Measurements from ENCODE around the gene NNT.
"Not testable (repeated sequence)": the region's sequence is repeated elsewhere in the genome, so short reads cannot be mapped to it uniquely, and the experiment has no call there.

The NNT gene

DNA sequence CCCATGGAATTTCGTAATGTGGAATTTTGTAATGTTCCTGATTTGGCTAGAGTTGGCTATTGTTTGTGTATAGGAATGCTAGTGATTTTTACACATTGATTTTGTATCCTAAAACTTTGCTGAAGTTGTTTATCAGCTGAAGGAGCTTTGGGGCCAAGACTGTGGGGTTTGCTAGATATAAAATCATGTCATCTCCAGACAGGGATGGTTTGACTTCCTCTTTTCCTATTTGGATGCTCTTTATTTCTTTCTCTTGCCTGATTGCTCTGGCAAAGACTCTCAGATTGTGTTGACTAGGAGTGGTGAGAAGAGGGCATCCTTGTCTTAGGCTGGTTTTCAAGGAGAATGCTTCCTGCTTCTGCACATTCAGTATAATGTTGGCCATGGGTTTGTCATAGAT is 91.0 kb downstream of the NNT start:
- Histone ChIP-seq H3K36me3 (ENCODE audit: insufficient read depth) (no peaks in the 10 kb centered on the region), H3K9ac (no peak overlapping the region), H3K4me3 (IDR thresholded peaks at IDR 0.05; ENCODE audit: insufficient read depth, low read depth, low read length) (no peak overlapping the region), H3K4me1 (ENCODE audit: low read depth, poor library complexity, severe bottlenecking) (no peaks in the 10 kb centered on the region), H3K4me2 (no peak overlapping the region), H3K27ac (no peak overlapping the region), H3K79me2 (ENCODE audit: insufficient read depth, low read depth) (no peaks in the 10 kb centered on the region), H3K27me3 (ENCODE audit: insufficient read depth, low read depth) (no peaks in the 10 kb centered on the region), H2AFZ (ENCODE audit: low read depth) (no peak overlapping the region), H4K20me1 (ENCODE audit: insufficient read depth) (no peaks in the 10 kb centered on the region)
- TF ChIP-seq, protein P1, sequence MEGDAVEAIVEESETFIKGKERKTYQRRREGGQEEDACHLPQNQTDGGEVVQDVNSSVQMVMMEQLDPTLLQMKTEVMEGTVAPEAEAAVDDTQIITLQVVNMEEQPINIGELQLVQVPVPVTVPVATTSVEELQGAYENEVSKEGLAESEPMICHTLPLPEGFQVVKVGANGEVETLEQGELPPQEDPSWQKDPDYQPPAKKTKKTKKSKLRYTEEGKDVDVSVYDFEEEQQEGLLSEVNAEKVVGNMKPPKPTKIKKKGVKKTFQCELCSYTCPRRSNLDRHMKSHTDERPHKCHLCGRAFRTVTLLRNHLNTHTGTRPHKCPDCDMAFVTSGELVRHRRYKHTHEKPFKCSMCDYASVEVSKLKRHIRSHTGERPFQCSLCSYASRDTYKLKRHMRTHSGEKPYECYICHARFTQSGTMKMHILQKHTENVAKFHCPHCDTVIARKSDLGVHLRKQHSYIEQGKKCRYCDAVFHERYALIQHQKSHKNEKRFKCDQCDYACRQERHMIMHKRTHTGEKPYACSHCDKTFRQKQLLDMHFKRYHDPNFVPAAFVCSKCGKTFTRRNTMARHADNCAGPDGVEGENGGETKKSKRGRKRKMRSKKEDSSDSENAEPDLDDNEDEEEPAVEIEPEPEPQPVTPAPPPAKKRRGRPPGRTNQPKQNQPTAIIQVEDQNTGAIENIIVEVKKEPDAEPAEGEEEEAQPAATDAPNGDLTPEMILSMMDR (conservative IDR thresholded peaks at IDR 0.05; ENCODE audit: low read depth, low read length): no peak

DNA sequence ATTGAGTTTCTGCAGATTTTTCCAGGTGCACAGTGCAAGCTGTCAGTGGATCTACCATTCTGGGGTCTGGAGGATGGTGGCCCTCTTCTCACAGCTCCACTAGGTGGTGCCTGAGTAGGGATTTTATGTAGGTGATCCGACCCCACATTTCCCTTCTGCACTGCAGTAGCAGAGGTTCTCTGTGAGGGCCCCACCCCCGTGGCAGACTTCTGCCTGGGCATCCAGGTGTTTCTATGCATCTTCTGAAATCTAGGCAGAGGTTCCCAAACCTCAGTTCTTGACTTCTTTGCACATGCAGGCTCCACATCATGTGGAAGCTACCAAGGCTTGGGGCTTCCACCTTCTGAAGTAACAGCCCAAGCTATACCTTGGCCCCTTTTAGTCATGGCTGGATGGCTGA is 93.5 kb downstream of the NNT start:
- not testable (repeated sequence) for H3K9ac ChIP-seq; H3K36me3 ChIP-seq (ENCODE audit: insufficient read depth); H3K79me2 ChIP-seq (ENCODE audit: insufficient read depth, low read depth); H3K27ac ChIP-seq; H4K20me1 ChIP-seq (ENCODE audit: insufficient read depth); H3K27me3 ChIP-seq (ENCODE audit: insufficient read depth, low read depth); H3K4me3 ChIP-seq (IDR thresholded peaks at IDR 0.05; ENCODE audit: insufficient read depth, low read depth, low read length); H3K4me2 ChIP-seq; H2AFZ ChIP-seq (ENCODE audit: low read depth); H3K4me1 ChIP-seq (ENCODE audit: low read depth, poor library complexity, severe bottlenecking)

DNA sequence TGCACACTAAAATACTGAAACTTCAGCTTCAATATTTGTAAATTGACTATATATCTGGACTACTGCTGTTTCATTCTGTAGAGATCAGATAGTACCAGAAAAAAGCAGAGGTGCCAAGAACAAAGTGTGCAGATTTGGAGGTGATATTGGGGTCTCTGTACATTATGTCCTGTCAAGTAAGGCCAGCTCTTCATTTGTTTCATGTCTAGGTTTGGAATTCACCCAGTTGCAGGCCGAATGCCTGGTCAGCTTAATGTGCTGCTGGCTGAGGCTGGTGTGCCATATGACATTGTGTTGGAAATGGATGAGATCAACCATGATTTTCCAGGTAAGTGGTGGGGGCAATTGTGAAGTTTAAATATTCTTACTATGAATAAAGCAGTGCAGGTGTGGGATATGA is 96.9 kb downstream of the NNT start:
- Histone ChIP-seq H3K27ac (no peak overlapping the region), H3K9ac (no peak overlapping the region), H3K4me2 (no peak overlapping the region), H3K79me2 (ENCODE audit: insufficient read depth, low read depth) (no peaks in the 10 kb centered on the region), H2AFZ (ENCODE audit: low read depth) (no peak overlapping the region), H3K27me3 (ENCODE audit: insufficient read depth, low read depth) (no peaks in the 10 kb centered on the region), H3K4me3 (IDR thresholded peaks at IDR 0.05; ENCODE audit: insufficient read depth, low read depth, low read length) (no peak overlapping the region), H3K4me1 (ENCODE audit: low read depth, poor library complexity, severe bottlenecking) (no peaks in the 10 kb centered on the region), H4K20me1 (ENCODE audit: insufficient read depth) (no peaks in the 10 kb centered on the region), H3K36me3 (ENCODE audit: insufficient read depth) (peaks cover 7% of the 10 kb centered on the region; the same call in 1 of the 2 replicates)
- TF ChIP-seq, protein P1 (conservative IDR thresholded peaks at IDR 0.05; ENCODE audit: low read depth, low read length): no peak

DNA sequence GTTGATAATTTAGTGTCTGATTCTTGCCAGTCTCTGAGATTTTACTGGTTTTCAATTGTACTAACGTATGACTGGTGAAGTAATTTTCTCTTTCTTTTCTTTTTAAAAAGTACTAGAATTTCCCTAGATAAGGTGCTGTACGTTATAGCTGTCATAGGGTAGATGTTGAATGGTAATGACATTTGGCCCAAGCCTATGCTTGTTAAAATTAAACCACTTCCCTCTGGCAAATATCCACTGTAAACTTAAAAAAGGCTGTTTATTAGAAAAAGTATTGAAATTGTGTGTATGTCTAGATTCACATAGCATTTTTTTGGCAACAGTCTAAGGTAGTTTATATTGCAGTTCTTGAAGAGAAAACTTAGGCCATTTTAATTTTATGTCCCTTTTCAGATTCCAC is 97.6 kb downstream of the NNT start:
- Histone ChIP-seq H3K9ac (no peak overlapping the region), H3K4me3 (IDR thresholded peaks at IDR 0.05; ENCODE audit: insufficient read depth, low read depth, low read length) (no peak overlapping the region), H3K4me2 (no peak overlapping the region), H3K4me1 (ENCODE audit: low read depth, poor library complexity, severe bottlenecking) (no peaks in the 10 kb centered on the region), H3K79me2 (ENCODE audit: insufficient read depth, low read depth) (no peaks in the 10 kb centered on the region), H2AFZ (ENCODE audit: low read depth) (no peak overlapping the region), H3K36me3 (ENCODE audit: insufficient read depth) (peaks cover 7% of the 10 kb centered on the region; the same call in 1 of the 2 replicates), H3K27ac (no peak overlapping the region), H3K27me3 (ENCODE audit: insufficient read depth, low read depth) (no peaks in the 10 kb centered on the region), H4K20me1 (ENCODE audit: insufficient read depth) (no peaks in the 10 kb centered on the region)
- TF ChIP-seq, protein P1 (conservative IDR thresholded peaks at IDR 0.05; ENCODE audit: low read depth, low read length): no peak

DNA sequence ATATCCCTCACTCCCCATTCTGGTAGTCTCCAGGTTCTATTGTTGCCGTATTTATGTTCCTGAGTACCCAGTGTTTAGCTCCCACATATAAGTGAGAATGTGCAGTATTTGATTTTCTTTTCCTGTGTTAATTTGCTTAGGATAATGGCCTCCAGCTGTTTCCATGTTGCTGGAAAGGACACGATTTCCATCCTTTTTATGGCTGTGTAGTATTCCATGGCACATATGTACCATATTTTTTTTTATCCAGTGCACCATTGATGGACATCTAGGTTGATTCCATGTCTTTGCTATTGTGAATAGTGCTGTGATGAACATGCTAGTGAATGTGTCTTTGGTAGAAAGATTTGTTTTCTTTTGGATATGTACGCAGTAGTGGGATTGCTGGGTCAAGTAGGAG is 98.2 kb downstream of the NNT start:
- H3K27ac ChIP-seq: no peak overlapping the region
- peaks cover 7% of the 10 kb centered on the region; the same call in 1 of the 2 replicates for H3K36me3 ChIP-seq (ENCODE audit: insufficient read depth)

More for the DNA sequence above, 98.2 kb downstream of the NNT start:
- no peak overlapping the region for H3K9ac ChIP-seq
- no peaks in the 10 kb centered on the region for H4K20me1 ChIP-seq (ENCODE audit: insufficient read depth)
- H3K4me2 ChIP-seq: no peak overlapping the region
- H3K27me3 ChIP-seq (ENCODE audit: insufficient read depth, low read depth): no peaks in the 10 kb centered on the region
- H3K4me1 ChIP-seq (ENCODE audit: low read depth, poor library complexity, severe bottlenecking): no peaks in the 10 kb centered on the region
- H2AFZ ChIP-seq (ENCODE audit: low read depth): no peak overlapping the region
- no peak overlapping the region for H3K4me3 ChIP-seq (IDR thresholded peaks at IDR 0.05; ENCODE audit: insufficient read depth, low read depth, low read length)
- TF ChIP-seq, protein P1 (conservative IDR thresholded peaks at IDR 0.05; ENCODE audit: low read depth, low read length): no peak
- H3K79me2 ChIP-seq (ENCODE audit: insufficient read depth, low read depth): no peaks in the 10 kb centered on the region
